NCI-H510A treated with DMSO at 0.1 percent for 48 hours (cell line): ENCODE measurements around the gene ODAM.
"Not testable (repeated sequence)": the region's sequence is repeated elsewhere in the genome, so short reads cannot be mapped to it uniquely, and the experiment has no call there.

Experiments
- DNase-seq: peaks from one replicate; lab custom pipeline; 2025; lab: John Stamatoyannopoulos, UW

ODAM gene

DNA sequence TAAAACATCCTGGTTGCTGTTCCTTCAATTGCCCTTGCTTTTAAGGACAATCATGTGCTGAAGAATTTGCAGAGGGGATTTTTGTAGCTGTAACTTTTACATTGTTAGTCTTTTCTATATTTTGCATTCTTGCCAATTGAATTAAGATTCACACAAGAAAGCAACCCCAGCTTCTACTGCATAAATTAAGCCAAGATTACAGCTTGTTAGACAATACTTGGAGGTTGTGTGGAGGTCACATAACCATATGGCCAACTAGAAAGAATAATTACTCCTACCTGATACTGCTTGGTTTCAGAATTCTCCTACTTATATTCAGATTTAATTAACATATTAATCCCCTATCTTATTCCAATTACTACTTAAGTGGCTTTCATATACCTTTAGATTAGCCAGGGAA lies 26.3 kb downstream of the ODAM start:
- not testable (repeated sequence) for DNase-seq

DNA sequence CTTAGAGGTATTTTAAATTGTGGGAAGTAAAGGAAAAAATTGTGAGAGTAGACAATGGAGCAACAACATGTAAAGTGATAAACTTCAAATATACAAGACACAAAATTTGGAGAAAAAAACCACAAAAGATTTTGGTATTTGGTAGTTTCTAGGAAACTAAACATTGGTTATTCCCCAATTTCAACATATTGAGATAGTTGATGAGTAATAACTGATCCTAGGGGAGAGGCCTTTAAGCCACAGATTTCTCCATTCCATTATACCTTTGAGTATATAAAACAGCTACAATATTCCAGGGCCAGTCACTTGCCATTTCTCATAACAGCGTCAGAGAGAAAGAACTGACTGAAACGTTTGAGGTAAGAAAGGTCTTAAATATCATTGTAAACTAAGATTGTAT lies 30.3 kb downstream of the ODAM start, which contains the start of gene FDCSP:
Gene FDCSP, plus strand, starts transcription at position 301 of the 400 bp plus-strand sequence. CDS start 5,071 bp downstream, outside the sequence.
- no peak for DNase-seq

DNA sequence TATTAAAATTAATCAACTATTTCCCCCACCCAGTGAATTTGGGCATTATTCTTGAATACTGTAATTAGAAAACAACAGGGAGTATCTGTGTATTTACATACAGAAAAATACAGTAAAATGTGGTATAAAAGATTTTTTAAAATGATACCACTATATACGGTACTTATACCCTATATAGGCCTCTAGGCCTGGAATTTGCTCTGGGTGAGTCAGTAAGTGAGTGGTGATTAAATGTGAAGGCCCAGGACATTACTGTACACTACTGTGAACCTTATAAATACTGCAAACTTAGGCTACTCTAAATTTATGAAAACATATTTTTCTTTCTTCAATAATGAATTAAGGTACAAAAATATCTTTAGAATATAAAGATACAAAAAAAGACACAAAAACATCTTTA lies 40.6 kb downstream of the ODAM start:
- no peak for DNase-seq

DNA sequence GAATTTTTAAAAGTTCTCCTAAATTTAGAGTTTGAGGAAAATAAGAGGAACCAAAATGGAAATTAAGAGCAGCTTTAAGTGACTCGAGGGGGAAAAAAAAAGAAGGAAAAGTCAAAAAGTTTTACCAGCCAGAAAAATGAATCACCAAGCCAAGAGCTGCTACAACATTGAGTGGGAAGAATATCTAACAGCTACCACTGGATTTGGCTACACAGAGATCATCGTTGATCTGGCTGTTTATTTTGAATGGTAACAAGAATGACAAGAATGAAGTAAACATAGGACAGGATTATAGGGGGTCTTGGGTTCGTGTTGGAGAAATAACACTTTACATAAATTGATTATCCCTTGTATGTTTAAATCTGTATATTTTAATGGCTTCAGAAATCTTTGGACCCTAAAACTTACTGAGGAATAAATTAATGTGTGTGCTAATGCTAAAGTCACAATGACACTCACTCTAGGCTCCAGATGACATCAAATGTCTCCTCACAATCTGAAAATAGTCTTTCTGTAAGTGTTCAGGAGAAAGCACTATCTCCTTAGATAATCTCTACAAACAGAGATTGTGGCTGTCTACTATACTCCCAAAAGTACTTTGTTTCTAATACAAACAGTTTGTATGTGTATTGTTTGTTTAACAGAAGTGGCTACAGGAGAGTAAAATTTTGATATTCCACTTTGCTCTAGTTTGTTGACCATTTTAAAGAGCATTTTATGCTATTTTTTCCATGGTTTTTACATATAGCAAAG lies 43.8 kb downstream of the ODAM start:
- no peak for DNase-seq

DNA sequence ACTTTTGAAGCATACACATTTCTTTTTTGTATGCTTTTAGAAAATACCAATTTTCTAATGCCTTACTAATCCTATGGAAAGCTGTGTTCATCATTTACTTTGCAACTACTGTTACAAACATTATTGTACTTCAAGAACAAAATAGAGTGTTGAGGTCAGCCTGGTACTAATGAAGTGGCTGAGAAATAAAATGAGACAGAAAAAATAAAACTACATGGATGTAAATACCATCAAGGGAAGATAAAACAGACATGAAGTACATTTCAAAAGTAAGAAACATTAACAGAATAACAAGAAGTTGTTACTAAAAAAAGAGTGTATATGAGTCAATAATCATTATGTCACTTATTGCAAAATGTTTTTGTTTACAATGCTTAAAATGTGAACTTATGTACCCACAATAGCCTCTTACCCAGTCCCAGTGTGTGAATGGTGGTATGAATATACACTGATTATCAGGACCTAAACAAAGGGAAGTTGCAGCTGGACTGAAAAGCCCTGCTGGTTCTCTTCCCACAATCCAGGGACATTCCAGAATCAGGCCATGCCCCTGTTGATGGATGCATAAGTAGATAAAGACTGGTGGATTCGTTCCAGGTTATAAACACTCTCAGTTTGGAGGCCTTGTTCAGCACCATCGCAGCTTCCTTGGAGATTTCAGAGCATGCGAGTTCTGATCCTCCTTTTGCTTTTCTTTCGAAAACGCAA lies 44.5 kb downstream of the ODAM start:
- DNase-seq, result no peak

DNA sequence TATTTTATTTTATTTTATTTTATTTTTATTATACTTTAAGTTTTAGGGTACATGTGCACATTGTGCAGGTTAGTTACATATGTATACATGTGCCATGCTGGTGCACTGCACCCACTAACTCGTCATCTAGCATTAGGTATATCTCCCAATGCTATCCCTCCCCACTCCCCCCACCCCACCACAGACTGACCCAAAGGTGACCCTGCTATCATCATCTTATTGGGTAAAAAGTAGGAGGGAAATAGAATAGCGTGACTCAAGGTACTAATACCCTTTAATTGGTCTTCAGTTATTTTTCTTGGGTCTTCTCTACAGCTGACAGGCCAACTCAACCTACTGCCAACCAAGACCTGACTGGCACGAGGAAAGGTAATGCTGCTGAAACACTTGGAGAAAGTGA lies 46.8 kb downstream of the ODAM start, which contains the start of gene CSN3:
Gene CSN3, plus strand, starts transcription at position 301 of the 400 bp plus-strand sequence. CDS start 2,223 bp downstream, outside the sequence.
- DNase-seq, result not testable (repeated sequence)

DNA sequence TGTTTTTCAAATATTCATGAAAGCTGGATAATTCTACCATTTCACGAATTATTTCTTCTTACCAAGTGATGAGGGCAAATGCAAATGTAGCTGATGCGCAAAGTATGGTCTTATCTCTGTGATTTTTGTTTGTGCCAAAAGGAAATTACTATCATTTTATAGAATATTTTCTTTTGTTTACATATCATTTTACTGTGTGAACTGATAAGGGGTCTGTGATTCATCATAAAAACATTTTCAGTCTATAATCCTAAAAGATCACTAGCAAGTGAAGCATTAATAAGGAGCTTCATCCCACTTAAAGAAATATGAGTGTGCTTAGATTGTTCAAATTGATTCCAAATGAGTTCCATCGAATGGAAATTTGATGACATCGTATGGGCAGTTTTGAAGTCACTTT lies 47.6 kb downstream of the ODAM start:
- DNase-seq, result no peak

DNA sequence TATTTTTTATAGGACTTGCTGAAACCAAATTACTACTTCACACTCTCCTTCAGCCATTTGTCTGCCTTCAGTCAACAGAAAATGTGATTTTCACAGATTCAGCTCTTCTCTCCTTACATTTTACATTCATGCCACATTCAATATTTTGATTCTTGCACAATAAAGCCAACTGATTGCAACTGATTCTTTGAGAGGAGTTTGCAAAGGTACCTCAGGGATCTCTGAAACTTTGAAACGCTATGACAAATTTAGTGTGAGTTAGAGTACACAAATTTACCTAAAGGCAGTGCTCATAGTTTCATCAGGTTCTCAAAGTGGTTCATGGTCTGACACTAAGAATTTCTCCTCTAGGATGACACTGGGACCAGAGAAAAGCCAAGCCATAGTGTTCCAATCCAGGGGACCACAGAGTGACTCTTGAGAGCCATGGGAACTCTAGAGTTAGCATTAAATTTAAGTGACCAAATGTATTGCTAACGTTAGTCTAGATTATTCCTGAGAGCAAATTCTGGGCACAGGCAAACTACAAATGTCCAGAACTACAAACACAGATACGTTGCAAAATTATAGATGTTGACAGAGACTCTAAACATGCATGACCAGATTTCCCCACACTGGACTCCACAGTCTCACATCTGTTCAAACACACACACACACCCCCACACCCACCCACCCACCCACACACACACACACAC lies 55.9 kb downstream of the ODAM start:
- DNase-seq, result no peak

DNA sequence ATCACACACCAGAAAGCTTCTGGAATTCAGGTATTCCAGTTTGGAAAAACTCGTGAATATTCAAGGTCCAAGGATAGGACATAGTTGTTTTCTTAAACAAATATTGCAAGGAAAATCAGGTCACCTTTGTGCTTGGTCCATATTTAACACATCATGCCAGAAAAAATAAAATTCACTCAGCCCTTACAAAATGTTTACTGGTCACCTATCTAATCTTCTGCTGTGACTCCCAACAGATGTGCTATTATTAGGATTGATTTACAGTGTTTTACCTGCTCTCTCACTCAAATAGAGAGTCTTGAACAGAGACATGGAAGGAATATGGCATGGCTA lies 56.4 kb downstream of the ODAM start:
- no peak for DNase-seq
